Spleen (tissue), 13 donors: ENCODE data around the gene BRD4. TPM values are rescaled to one million over a fixed set of nuclear protein-coding genes. Genes with fewer than 3 reads are reported as not detected.

Experiments
- DNase-seq: peaks from one replicate; pipeline ENCODE4 v3.0.0-alpha.2; 2020
- H3K27ac ChIP-seq, 8 donors: fragments of 200-600 bp; sonication (generic) in 7 of 8; 1 replicate in 4 of 8; 2 replicates in 4 of 8; pipeline versions ENCODE4 v1.5.0 to v1.8.0; 2016 to 2021; ENCODE audit warnings: inconsistent platforms in 4 of 8, mild to moderate bottlenecking in 4 of 8, moderate library complexity in 1 of 8
- H3K27me3 ChIP-seq, 7 donors: fragments of 200-600 bp; sonication (generic) in 6 of 7; replicated peaks in 1 of 7; 1 replicate in 4 of 7; 2 replicates in 3 of 7; pipeline versions ENCODE4 v1.5.0 to v1.8.0; 2016 to 2021; ENCODE audit warnings: inconsistent platforms in 3 of 7, mild to moderate bottlenecking in 1 of 7
- H3K36me3 ChIP-seq, 6 donors: fragments of 200-600 bp; sonication (generic) in 5 of 6; 1 replicate in 4 of 6; 2 replicates in 2 of 6; pipeline versions ENCODE4 v1.5.0 to v1.8.0; 2016 to 2021; ENCODE audit warnings: inconsistent platforms in 2 of 6
- H3K4me1 ChIP-seq, 6 donors: fragments of 200-600 bp; sonication (generic) in 5 of 6; 1 replicate in 3 of 6; 2 replicates in 3 of 6; pipeline versions ENCODE4 v1.5.0 to v1.8.0; 2016 to 2021; ENCODE audit warnings: inconsistent platforms in 3 of 6
- H3K4me3 ChIP-seq, 8 donors: fragments of 200-600 bp; sonication (generic) in 7 of 8; 1 replicate in 4 of 8; 2 replicates in 4 of 8; pipeline versions ENCODE4 v1.5.0 to v1.8.0; 2016 to 2021; ENCODE audit warnings: inconsistent platforms in 4 of 8, mild to moderate bottlenecking in 4 of 8, moderate library complexity in 2 of 8
- H3K9me3 ChIP-seq, 8 donors: fragments of 200-600 bp; sonication (generic) in 7 of 8; 1 replicate in 4 of 8; 2 replicates in 4 of 8; pipeline versions ENCODE4 v1.5.0 to v1.8.0; 2016 to 2021; ENCODE audit warnings: inconsistent platforms in 4 of 8
- CTCF ChIP-seq, 11 experiments: fragments of 200-600 bp in 7 of 11; fragments of 450-650 bp in 4 of 11; sonication (generic) in 4 of 11; IDR thresholded peaks in 8 of 11; conservative IDR thresholded peaks in 3 of 11; 1 replicate in 7 of 11; 2 replicates in 4 of 11; pipeline versions ENCODE4 v1.4.0 to v1.8.0; 2016 to 2021; ENCODE audit warnings: antibody characterized with exemption in 11 of 11, inconsistent platforms in 4 of 11, mild to moderate bottlenecking in 1 of 11
- POLR2A ChIP-seq, 3 donors: fragments of 450-650 bp; IDR thresholded peaks; one replicate each; pipeline ENCODE4 v1.5.1; 2017; ENCODE audit warnings: antibody characterized with exemption in 3 of 3, mild to moderate bottlenecking in 1 of 3
- POLR2AphosphoS5 ChIP-seq, 3 donors: sonication (generic); formaldehyde crosslinking; IDR thresholded peaks; one replicate each; pipeline ENCODE4 v1.5.1; 2017; ENCODE audit warnings: antibody characterized with exemption in 3 of 3
- WGBS, 5 donors: extraction: QIAGEN DNeasy Blood & Tissue Kit in 3 of 5; methylation state at CpG; one replicate each; pipeline versions ENCODE4 v1.1.5 to v1.1.7; 2013 to 2018; 5-methylcytosine and 5-hydroxymethylcytosine counted together
- intact Hi-C: fragments of 100-400 bp; cut with DNase I; formaldehyde crosslinking; loops from one replicate; pipeline ENCODE4 v1.15.0; 2023; ENCODE audit warnings: low total_unique reads
- long read RNA-seq, 2 donors: transcript quantifications; one replicate each; lab custom pipeline, GENCODE V29; 2026
- polyA plus RNA-seq, 3 donors: library from polyadenylated mRNA; stranded (reverse); fragments of 200-250 nt; gene quantifications; one replicate each; pipeline ENCODE4 v1.2.1, GENCODE V29; 2013
- total RNA-seq, 7 donors: library from RNA; depleted of rRNA in 3 of 7; stranded (reverse); fragments of >200 nt in 3 of 7; fragmentation: NEBNext Ultra II Directional in 4 of 7; extraction: Animal tissue kit (Norgen Biotek cat#: 25700) in 4 of 7; gene quantifications; one replicate each; pipeline versions ENCODE4 v1.1.0 to v1.2.1, GENCODE V29; 2016 to 2021
- donor health status: healthy with polysubstance abuse.
- donor health status: DM: no; HTN: no; CAD: no; lungs with moderate emphysema.
- donor health status: DM: no; HTN: no; CAD: no.
- donor health status: Bipolar disorder and iron deficiency.
- donor health status: healthy.
- donor health status: DM: no; HTN: no; CAD: no.
- donor health status: DM: yes; HTN: yes; CAD: no.

The BRD4 gene
- total RNA-seq: 100 to 1,000 TPM in 4 of 7 donors, 10 to 100 TPM in 3; 50.7 to 146 (median 124) TPM
- polyA plus RNA-seq: 10 to 100 TPM; 10.3 to 35.9 (median 14.2) TPM
- long read RNA-seq, donor 1, partial matches to known transcripts: 7 of 8 reads
- long read RNA-seq, donor 1, other reads (novel, unspliced or antisense): 0 of 8 reads
- long read RNA-seq, donor 2, partial matches to known transcripts: 17 of 18 reads
- long read RNA-seq, donor 2, other reads (novel, unspliced or antisense): 0 of 18 reads

GRCh38 chr19:15332311-15332996, at the start of gene BRD4:
BRD4 (minus strand) TSS chr19:15332539; CDS start chr19:15273099, 59,440 bp downstream.
- H3K27ac ChIP-seq: peak within 1 kb of the TSS; percentile 75 to 99 (median 94)
- WGBS, 5 donors: 3 to 9% (median 5%) methylated on average over 23 to 81 of the region's 81 CpGs

GRCh38 chr19:15381864-15382263, 49.5 kb upstream of the BRD4 start:
- no peaks in the 10 kb centered on the region for H3K27me3 ChIP-seq
- peak overlapping the region in 1 of 8 donors; percentile 29 for H3K27ac ChIP-seq
- H3K36me3 ChIP-seq: peaks cover 0 to 41% (median 3%) of the 10 kb centered on the region in 6 donors
- intact Hi-C loops: loop anchor here (5.0 kb wide), 1 partner anchor 35 kb away; the partner anchor contains the start of gene AKAP8L
- TF ChIP-seq POLR2A (IDR thresholded peaks at IDR 0.05): no peak
- no peak for TF ChIP-seq CTCF (IDR thresholded peaks at IDR 0.05 in 8 of 11, conservative IDR thresholded peaks at IDR 0.05 in 3 of 11)
- TF ChIP-seq POLR2AphosphoS5 (IDR thresholded peaks at IDR 0.05): no peak
- H3K4me3 ChIP-seq: no peak overlapping the region
- H3K4me1 ChIP-seq: peaks cover 11 to 32% (median 24%) of the 10 kb centered on the region in 6 donors
- H3K9me3 ChIP-seq: no peaks in the 10 kb centered on the region
- WGBS, 5 donors: 76 to 90% (median 82%) methylated on average over 6 of the region's 6 CpGs
- DNase-seq: no peak

More at GRCh38 chr19:15332311-15332996, at the start of gene BRD4:
- Histone ChIP-seq H3K9me3 (no peaks in the 10 kb centered on the region), H3K27me3 (no peaks in the 10 kb centered on the region), H3K4me3 (peak within 1 kb of the TSS; percentile 79 to 99 (median 92)), H3K4me1 (peaks cover 40 to 74% (median 58%) of the 10 kb centered on the region in 6 donors), H3K36me3 (peaks cover 0 to 20% (median 0%) of the 10 kb centered on the region in 6 donors)
- DNase-seq: peak; percentile 94
- TF ChIP-seq POLR2A (IDR thresholded peaks at IDR 0.05) (peak in 1 of 3 donors; percentile 33), CTCF (IDR thresholded peaks at IDR 0.05 in 8 of 11, conservative IDR thresholded peaks at IDR 0.05 in 3 of 11) (no peak), POLR2AphosphoS5 (IDR thresholded peaks at IDR 0.05) (peak; percentile 68 to 80 (median 75))
- intact Hi-C loops: no loop called here

GRCh38 chr19:15381429-15381828, 49.1 kb upstream of the BRD4 start:
- no peak for DNase-seq
- WGBS, 5 donors: 76 to 96% (median 87%) methylated on average over 2 of the region's 2 CpGs
- no peak for TF ChIP-seq POLR2A (IDR thresholded peaks at IDR 0.05)
- TF ChIP-seq CTCF (IDR thresholded peaks at IDR 0.05 in 8 of 11, conservative IDR thresholded peaks at IDR 0.05 in 3 of 11): no peak
- no peak for TF ChIP-seq POLR2AphosphoS5 (IDR thresholded peaks at IDR 0.05)
- H3K27me3 ChIP-seq: no peaks in the 10 kb centered on the region
- no peak overlapping the region for H3K4me3 ChIP-seq
- H3K36me3 ChIP-seq: peaks cover 0 to 37% (median 2%) of the 10 kb centered on the region in 6 donors
- H3K9me3 ChIP-seq: no peaks in the 10 kb centered on the region
- peak overlapping the region in 1 of 8 donors; percentile 29 for H3K27ac ChIP-seq
- intact Hi-C loops: loop anchor here (5.0 kb wide), 1 partner anchor 36 kb away; the partner anchor contains the start of gene AKAP8L
- peaks cover 16 to 36% (median 28%) of the 10 kb centered on the region in 6 donors for H3K4me1 ChIP-seq
